ENCODE data around the gene SECTM1. TPM values are rescaled to one million over a fixed set of nuclear protein-coding genes. Genes with fewer than 3 reads are reported as not detected.

Gene SECTM1
- total RNA-seq, 1 donor from 2014 or later = not detected

GRCh38 chr17:82297714-82298537, 35.6 kb downstream of the SECTM1 start:
- Mint-ChIP-seq H3K36me3 (ENCODE audit: insufficient read depth) (no peaks in the 10 kb centered on the region), H3K27me3 (peaks cover 5% of the 10 kb centered on the region), H3K9me3 (ENCODE audit: low read depth) (no peaks in the 10 kb centered on the region), H3K4me1 (ENCODE audit: low read depth) (peaks cover 24% of the 10 kb centered on the region), H3K4me3 (ENCODE audit: low read depth) (no peak overlapping the region), H3K27ac (no peak overlapping the region)
- no peak for DNase-seq (ENCODE audit: low spot score, unreplicated experiment)
- no peak for TF ChIP-seq CTCF (IDR thresholded peaks at IDR 0.05; ENCODE audit: unreplicated experiment)

GRCh38 chr17:82297280-82297713, 36.3 kb downstream of the SECTM1 start:
- DNase-seq (ENCODE audit: low spot score, unreplicated experiment) = no peak
- Mint-ChIP-seq H3K27me3 (peaks cover 5% of the 10 kb centered on the region), H3K27ac (no peak overlapping the region), H3K4me1 (ENCODE audit: low read depth) (peaks cover 24% of the 10 kb centered on the region), H3K36me3 (ENCODE audit: insufficient read depth) (no peaks in the 10 kb centered on the region), H3K9me3 (ENCODE audit: low read depth) (no peaks in the 10 kb centered on the region), H3K4me3 (ENCODE audit: low read depth) (no peak overlapping the region)
- TF ChIP-seq CTCF (IDR thresholded peaks at IDR 0.05; ENCODE audit: unreplicated experiment) = no peak

GRCh38 chr17:82296511-82297279, 36.9 kb downstream of the SECTM1 start:
- TF ChIP-seq CTCF (IDR thresholded peaks at IDR 0.05; ENCODE audit: unreplicated experiment) = no peak
- Mint-ChIP-seq H3K4me3 (ENCODE audit: low read depth) (no peak overlapping the region), H3K9me3 (ENCODE audit: low read depth) (no peaks in the 10 kb centered on the region)

GRCh38 chr17:82295472-82295814, 38.1 kb downstream of the SECTM1 start:
- peak overlapping the region; percentile 27 for H3K4me3 Mint-ChIP-seq (ENCODE audit: low read depth)
- H3K9me3 Mint-ChIP-seq (ENCODE audit: low read depth) = no peaks in the 10 kb centered on the region
- peaks cover 25% of the 10 kb centered on the region for H3K4me1 Mint-ChIP-seq (ENCODE audit: low read depth)
- no peak for DNase-seq (ENCODE audit: low spot score, unreplicated experiment)
- peak overlapping the region; percentile 84 for H3K27ac Mint-ChIP-seq
- TF ChIP-seq CTCF (IDR thresholded peaks at IDR 0.05; ENCODE audit: unreplicated experiment) = no peak
- H3K36me3 Mint-ChIP-seq (ENCODE audit: insufficient read depth) = no peaks in the 10 kb centered on the region
- H3K27me3 Mint-ChIP-seq = peaks cover 5% of the 10 kb centered on the region

More at GRCh38 chr17:82296511-82297279, 36.9 kb downstream of the SECTM1 start:
- Mint-ChIP-seq H3K27ac (no peak overlapping the region), H3K27me3 (peaks cover 5% of the 10 kb centered on the region), H3K4me1 (ENCODE audit: low read depth) (peaks cover 24% of the 10 kb centered on the region), H3K36me3 (ENCODE audit: insufficient read depth) (no peaks in the 10 kb centered on the region)
- DNase-seq (ENCODE audit: low spot score, unreplicated experiment) = no peak

- Mint-ChIP-seq H3K36me3 (ENCODE audit: insufficient read depth) (no peaks in the 10 kb centered on the region), H3K4me3 (ENCODE audit: low read depth) (peak overlapping the region; percentile 70), H3K4me1 (ENCODE audit: low read depth) (peaks cover 32% of the 10 kb centered on the region), H3K27me3 (no peaks in the 10 kb centered on the region), H3K27ac (peak overlapping the region; percentile 94), H3K9me3 (ENCODE audit: low read depth) (no peaks in the 10 kb centered on the region)
- DNase-seq (ENCODE audit: low spot score, unreplicated experiment) = no peak
- no peak for TF ChIP-seq CTCF (IDR thresholded peaks at IDR 0.05; ENCODE audit: unreplicated experiment)
Measured at GRCh38 chr17:82294064-82294773, 39.3 kb downstream of the SECTM1 start.
